ENCODE data around the gene INF2.

DNA sequence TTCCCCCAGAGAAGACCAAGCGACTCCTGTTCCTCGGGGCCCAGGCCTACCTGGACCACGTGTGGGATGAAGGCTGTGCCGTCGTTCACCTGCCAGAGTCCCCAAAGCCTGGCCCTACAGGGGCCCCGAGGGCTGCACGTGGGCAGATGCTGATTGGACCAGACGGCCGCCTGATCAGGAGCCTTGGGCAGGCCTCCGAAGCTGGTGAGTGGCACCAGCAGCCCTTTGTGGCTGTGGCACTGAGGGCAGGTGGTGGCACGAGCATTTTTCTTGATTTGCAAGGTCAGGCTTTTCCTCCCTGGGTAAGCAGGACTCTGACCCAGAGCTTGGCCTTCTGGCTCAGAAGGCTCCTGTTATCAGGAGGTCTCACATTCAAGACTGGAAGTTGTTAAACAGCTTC, 66.2 kb downstream of the INF2 start:
- TF ChIP-seq CTCF (IDR thresholded peaks at IDR 0.05) (no peak), POLR2A (IDR thresholded peaks at IDR 0.05) (no peak)

Data from prostate gland (tissue), 2 donors.